ENCODE results near the gene METAP1D. TPM values are rescaled to one million over a fixed set of nuclear protein-coding genes. Genes with fewer than 3 reads are reported as not detected.
"Not testable (repeated sequence)": the region's sequence is repeated elsewhere in the genome, so short reads cannot be mapped to it uniquely, and the experiment has no call there.

Gene METAP1D
- total RNA-seq, 1 experiment from 2014 or later: 5.2 TPM

DNA sequence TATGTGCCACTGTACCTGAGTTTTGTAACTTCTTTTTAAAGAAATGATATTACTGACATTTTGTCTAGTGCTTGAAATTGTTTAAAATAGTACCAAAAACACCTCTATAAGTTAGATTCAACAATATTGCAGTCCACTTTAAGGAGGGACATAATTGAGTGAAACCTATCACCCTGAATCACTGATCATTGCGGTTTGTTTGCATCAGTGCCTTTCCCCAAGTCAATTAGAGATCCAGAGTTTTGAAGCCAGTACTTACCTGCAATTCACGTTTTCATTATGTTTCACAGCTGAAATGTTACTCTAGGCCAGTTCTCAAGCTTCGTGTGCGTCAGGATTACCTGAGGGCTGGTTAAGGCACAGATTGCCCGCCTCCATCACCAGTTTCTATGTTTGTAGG, 58.9 kb downstream of the METAP1D start:
- WGBS (ENCODE audit: extremely low coverage, insufficient read length, low lambda C conversion rate): no CpG with 5 or more reads among the region's 5 CpGs
- H4K5ac ChIP-seq (ENCODE audit: insufficient read length, low read depth, low read length): no peak overlapping the region
- no peaks in the 10 kb centered on the region for H3K9me3 Mint-ChIP-seq

DNA sequence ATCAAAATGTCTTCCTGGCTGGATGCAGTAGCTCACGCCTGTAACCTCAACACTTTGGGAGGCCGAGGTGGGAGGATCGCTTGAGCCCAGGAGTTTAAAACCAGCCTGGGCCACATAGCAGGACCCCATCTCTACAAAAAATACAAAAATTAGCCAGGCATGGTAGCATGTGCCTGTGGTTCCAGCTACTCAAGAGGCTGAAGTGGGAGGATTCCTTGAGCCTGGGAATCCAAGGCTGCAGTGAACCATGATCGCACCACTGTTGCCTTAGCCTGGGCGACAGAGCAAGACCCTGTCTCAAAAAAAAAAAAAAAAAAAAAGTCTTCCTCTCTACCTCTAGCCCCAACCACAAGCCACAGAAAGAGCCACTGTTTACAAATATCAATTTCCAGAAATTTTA, 60.4 kb downstream of the METAP1D start:
- H4K91ac ChIP-seq (ENCODE audit: insufficient read length, low read depth, low read length); H3K23ac ChIP-seq (ENCODE audit: insufficient read length, low read depth, low read length); H3K27ac ChIP-seq (ENCODE audit: insufficient read length, low read depth, low read length); H3K36me3 Mint-ChIP-seq (ENCODE audit: insufficient read depth in 1 of 3, low read depth in 3 of 3); H4K20me1 ChIP-seq (ENCODE audit: control insufficient read depth, insufficient read depth, insufficient read length); H3K4me1 Mint-ChIP-seq; H3K27ac Mint-ChIP-seq; H2BK5ac ChIP-seq (ENCODE audit: insufficient read length, low read length); H2AFZ ChIP-seq (ENCODE audit: low read length); H2BK20ac ChIP-seq (ENCODE audit: low read depth, low read length, poor library complexity, severe bottlenecking); H3K27me3 ChIP-seq (ENCODE audit: insufficient read depth, low read length); H3K4ac ChIP-seq (ENCODE audit: low read depth, low read length); H3K27me3 Mint-ChIP-seq (ENCODE audit: low read depth); H2BK12ac ChIP-seq (ENCODE audit: insufficient read length, low read depth, low read length); H2AK5ac ChIP-seq (ENCODE audit: insufficient read length, low read length); H3K79me1 ChIP-seq (ENCODE audit: insufficient read depth, low read depth, low read length, poor library complexity, severe bottlenecking); H4K8ac ChIP-seq (replicated peaks; ENCODE audit: insufficient read length, low read depth, low read length); H3K14ac ChIP-seq (ENCODE audit: insufficient read depth, low read length); H3K4me3 Mint-ChIP-seq; H3K9ac ChIP-seq (ENCODE audit: extremely low read depth, insufficient read length, low read length); H2BK120ac ChIP-seq (ENCODE audit: low read depth, low read length, poor library complexity, severe bottlenecking); H3K4me1 ChIP-seq (ENCODE audit: insufficient read depth, low read length); H4K5ac ChIP-seq (ENCODE audit: insufficient read length, low read depth, low read length); H3K23me2 ChIP-seq (ENCODE audit: insufficient read length, low read depth, low read length, poor library complexity, severe bottlenecking); H2BK15ac ChIP-seq (ENCODE audit: low read depth, low read length); H3K4me2 ChIP-seq (ENCODE audit: insufficient read depth, insufficient read length, low read length); H3K9me3 Mint-ChIP-seq; DNase-seq; H3T11ph ChIP-seq (ENCODE audit: low read length); H3K18ac ChIP-seq (ENCODE audit: insufficient read length, low read depth, low read length); H3K9me3 ChIP-seq (ENCODE audit: control insufficient read depth, low read depth, low read length); H3K56ac ChIP-seq (ENCODE audit: insufficient read length, low read depth, low read length); H3K79me2 ChIP-seq (ENCODE audit: insufficient read depth, low read length): not testable (repeated sequence)
- WGBS (ENCODE audit: extremely low coverage, insufficient read length, low lambda C conversion rate): no CpG with 5 or more reads among the region's 5 CpGs

More for the DNA sequence above, 58.9 kb downstream of the METAP1D start:
- Histone ChIP-seq H3K79me1 (ENCODE audit: insufficient read depth, low read depth, low read length, poor library complexity, severe bottlenecking) (no peaks in the 10 kb centered on the region), H3K27ac (ENCODE audit: insufficient read length, low read depth, low read length) (no peak overlapping the region), H3K79me2 (ENCODE audit: insufficient read depth, low read length) (no peaks in the 10 kb centered on the region), H3K27me3 (ENCODE audit: insufficient read depth, low read length) (no peaks in the 10 kb centered on the region), H3K4ac (ENCODE audit: low read depth, low read length) (no peak overlapping the region), H2BK12ac (ENCODE audit: insufficient read length, low read depth, low read length) (no peak overlapping the region), H3K9me3 (ENCODE audit: control insufficient read depth, low read depth, low read length) (no peaks in the 10 kb centered on the region), H3K23ac (ENCODE audit: insufficient read length, low read depth, low read length) (no peak overlapping the region), H2BK5ac (ENCODE audit: insufficient read length, low read length) (no peak overlapping the region), H2BK20ac (ENCODE audit: low read depth, low read length, poor library complexity, severe bottlenecking) (no peak overlapping the region), H4K8ac (replicated peaks; ENCODE audit: insufficient read length, low read depth, low read length) (no peak overlapping the region), H3K56ac (ENCODE audit: insufficient read length, low read depth, low read length) (no peak overlapping the region), H4K91ac (ENCODE audit: insufficient read length, low read depth, low read length) (no peak overlapping the region), H3K18ac (ENCODE audit: insufficient read length, low read depth, low read length) (no peak overlapping the region), H2AFZ (ENCODE audit: low read length) (no peak overlapping the region), H2AK5ac (ENCODE audit: insufficient read length, low read length) (no peak overlapping the region), H3K4me1 (ENCODE audit: insufficient read depth, low read length) (no peaks in the 10 kb centered on the region), H4K20me1 (ENCODE audit: control insufficient read depth, insufficient read depth, insufficient read length) (no peaks in the 10 kb centered on the region), H3K4me2 (ENCODE audit: insufficient read depth, insufficient read length, low read length) (no peak overlapping the region), H3K14ac (ENCODE audit: insufficient read depth, low read length) (no peak overlapping the region), H3K23me2 (ENCODE audit: insufficient read length, low read depth, low read length, poor library complexity, severe bottlenecking) (no peaks in the 10 kb centered on the region), H3T11ph (ENCODE audit: low read length) (no peak overlapping the region), H2BK120ac (ENCODE audit: low read depth, low read length, poor library complexity, severe bottlenecking) (no peak overlapping the region), H3K9ac (ENCODE audit: extremely low read depth, insufficient read length, low read length) (no peak overlapping the region), H2BK15ac (ENCODE audit: low read depth, low read length) (no peak overlapping the region)
- Mint-ChIP-seq H3K27ac (no peak overlapping the region), H3K27me3 (ENCODE audit: low read depth) (no peaks in the 10 kb centered on the region), H3K4me1 (0 out of 4 replicates have a peak, but pooled peaks cover 0 to 2% of the 10 kb centered on the region in 2 experiments), H3K4me3 (no peak overlapping the region), H3K36me3 (ENCODE audit: insufficient read depth in 1 of 3, low read depth in 3 of 3) (no peaks in the 10 kb centered on the region)
- TF ChIP-seq, protein P1, sequence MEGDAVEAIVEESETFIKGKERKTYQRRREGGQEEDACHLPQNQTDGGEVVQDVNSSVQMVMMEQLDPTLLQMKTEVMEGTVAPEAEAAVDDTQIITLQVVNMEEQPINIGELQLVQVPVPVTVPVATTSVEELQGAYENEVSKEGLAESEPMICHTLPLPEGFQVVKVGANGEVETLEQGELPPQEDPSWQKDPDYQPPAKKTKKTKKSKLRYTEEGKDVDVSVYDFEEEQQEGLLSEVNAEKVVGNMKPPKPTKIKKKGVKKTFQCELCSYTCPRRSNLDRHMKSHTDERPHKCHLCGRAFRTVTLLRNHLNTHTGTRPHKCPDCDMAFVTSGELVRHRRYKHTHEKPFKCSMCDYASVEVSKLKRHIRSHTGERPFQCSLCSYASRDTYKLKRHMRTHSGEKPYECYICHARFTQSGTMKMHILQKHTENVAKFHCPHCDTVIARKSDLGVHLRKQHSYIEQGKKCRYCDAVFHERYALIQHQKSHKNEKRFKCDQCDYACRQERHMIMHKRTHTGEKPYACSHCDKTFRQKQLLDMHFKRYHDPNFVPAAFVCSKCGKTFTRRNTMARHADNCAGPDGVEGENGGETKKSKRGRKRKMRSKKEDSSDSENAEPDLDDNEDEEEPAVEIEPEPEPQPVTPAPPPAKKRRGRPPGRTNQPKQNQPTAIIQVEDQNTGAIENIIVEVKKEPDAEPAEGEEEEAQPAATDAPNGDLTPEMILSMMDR (conservative IDR thresholded peaks at IDR 0.05): no peak
- no peak for DNase-seq
